ENCODE data around the gene DMD.

- no peak for TF ChIP-seq CTCF (IDR thresholded peaks at IDR 0.05)
- no peak for TF ChIP-seq POLR2A (IDR thresholded peaks at IDR 0.05)
Observed at GRCh38 chrX:33161829-33162228, 49.5 kb downstream of the DMD start.
